ENCODE data around the gene RMDN3. TPM values are rescaled to one million over a fixed set of nuclear protein-coding genes. Genes with fewer than 3 reads are reported as not detected.
A peak's percentile ranks its signal among the peaks of the same experiment; 100 is the strongest.

The RMDN3 gene
- total and polyA plus RNA-seq, 2 of the 13 experiments (the other 11 are each of a cell fraction or from before 2014, with no cell fraction given) = 16.8 to 19.5 TPM

DNA sequence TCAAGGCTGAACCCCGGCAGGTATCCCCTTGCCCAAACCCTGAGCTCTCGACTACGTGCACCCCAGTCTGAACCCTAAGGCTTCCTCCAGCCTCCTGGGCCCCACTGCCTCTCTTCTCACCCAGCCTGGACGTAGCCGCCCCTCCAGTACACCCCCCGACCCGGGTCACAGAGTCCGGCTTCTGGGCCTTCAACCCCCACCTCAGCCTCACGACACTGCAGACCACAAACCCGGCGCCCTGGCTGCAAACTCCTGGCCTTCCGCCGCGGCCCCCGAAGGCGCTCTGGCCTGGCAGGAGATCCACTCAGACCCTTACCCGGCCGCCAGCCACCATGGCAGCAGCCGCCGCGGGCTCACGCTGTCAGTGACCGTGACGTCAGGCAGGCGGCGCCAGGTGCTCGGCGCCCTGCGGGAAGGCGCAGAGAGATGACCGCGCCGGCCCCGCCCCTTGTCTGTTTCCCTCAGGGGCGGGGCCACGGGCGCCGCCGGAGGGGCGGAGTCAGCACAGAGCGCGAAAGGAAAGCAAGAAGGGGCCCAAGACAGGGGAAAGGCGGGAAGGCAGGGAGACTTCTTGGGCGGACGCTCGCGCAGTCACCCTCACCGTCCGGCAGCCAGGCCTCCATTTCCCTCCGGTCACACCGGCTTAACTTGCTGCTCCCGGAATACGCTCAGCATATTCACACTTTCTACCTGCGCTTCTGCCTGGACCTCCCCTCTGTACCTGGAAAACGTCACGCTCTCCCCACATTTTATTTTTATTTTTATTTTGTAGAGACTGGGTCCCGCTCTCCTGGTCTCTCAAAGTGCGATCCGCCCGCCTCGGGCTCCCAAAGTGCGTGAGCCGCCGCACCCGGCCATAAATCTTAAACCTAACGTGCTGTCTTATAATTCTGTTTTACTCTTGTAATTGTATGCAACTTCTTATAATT lies at the start of gene RMDN3 (continued):
- TF ChIP-seq, protein P1, sequence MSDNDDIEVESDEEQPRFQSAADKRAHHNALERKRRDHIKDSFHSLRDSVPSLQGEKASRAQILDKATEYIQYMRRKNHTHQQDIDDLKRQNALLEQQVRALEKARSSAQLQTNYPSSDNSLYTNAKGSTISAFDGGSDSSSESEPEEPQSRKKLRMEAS (IDR thresholded peaks at IDR 0.05) = peak; percentile 76
- TF ChIP-seq ZNF234 (CRISPR knock-in tag; conservative IDR thresholded peaks at IDR 0.05) = no peak
- no peak for TF ChIP-seq ZNF562 (CRISPR knock-in tag; IDR thresholded peaks at IDR 0.05; ENCODE audit: borderline replicate concordance)
- no peak for TF ChIP-seq TSC22D2 (CRISPR knock-in tag; IDR thresholded peaks at IDR 0.05; ENCODE audit: borderline replicate concordance)
- TF ChIP-seq ZXDC (CRISPR knock-in tag; IDR thresholded peaks at IDR 0.05) = no peak
- TF ChIP-seq BCL6 (CRISPR knock-in tag; IDR thresholded peaks at IDR 0.05) = no peak; the same call in 1 of the 2 replicates
- TF ChIP-seq ZNF709 (CRISPR knock-in tag; IDR thresholded peaks at IDR 0.05) = 0 out of 2 replicates have a peak, but pooled peaks have one; percentile 74
- no peak for TF ChIP-seq MTF2 (CRISPR knock-in tag; IDR thresholded peaks at IDR 0.05; ENCODE audit: borderline replicate concordance)
- peak; percentile 89 for TF ChIP-seq SP5 (CRISPR knock-in tag; IDR thresholded peaks at IDR 0.05; ENCODE audit: borderline replicate concordance, low read depth)
- TF ChIP-seq ZNF24 (IDR thresholded peaks at IDR 0.05) = no peak
- no peak for TF ChIP-seq CCDC6 (CRISPR knock-in tag; IDR thresholded peaks at IDR 0.05)
- TF ChIP-seq PLSCR1 (CRISPR knock-in tag; IDR thresholded peaks at IDR 0.05; ENCODE audit: borderline replicate concordance) = no peak
- TF ChIP-seq PAXIP1 (CRISPR knock-in tag; conservative IDR thresholded peaks at IDR 0.05) = peak; percentile 71
- TF ChIP-seq POLR2G (IDR thresholded peaks at IDR 0.05; ENCODE audit: low read depth, low read length) = peak; percentile 76
- TF ChIP-seq ZFY (CRISPR knock-in tag; IDR thresholded peaks at IDR 0.05) = peak; percentile 85
- peak; percentile 42; the same call in 1 of the 2 replicates for TF ChIP-seq TAF1 (CRISPR knock-in tag; IDR thresholded peaks at IDR 0.05)
- TF ChIP-seq ZNF280D (CRISPR knock-in tag; IDR thresholded peaks at IDR 0.05) = no peak
- TF ChIP-seq MYC (CRISPR knock-in tag; IDR thresholded peaks at IDR 0.05; ENCODE audit: borderline replicate concordance) = peak; percentile 76; the same call in 1 of the 2 replicates

Data from HepG2 (cell line).